ENCODE data around the gene UBXN1. TPM values are rescaled to one million over a fixed set of nuclear protein-coding genes. Genes with fewer than 3 reads are reported as not detected.

Gene UBXN1
- total RNA-seq, 1 experiment from 2014 or later: 118 TPM

DNA sequence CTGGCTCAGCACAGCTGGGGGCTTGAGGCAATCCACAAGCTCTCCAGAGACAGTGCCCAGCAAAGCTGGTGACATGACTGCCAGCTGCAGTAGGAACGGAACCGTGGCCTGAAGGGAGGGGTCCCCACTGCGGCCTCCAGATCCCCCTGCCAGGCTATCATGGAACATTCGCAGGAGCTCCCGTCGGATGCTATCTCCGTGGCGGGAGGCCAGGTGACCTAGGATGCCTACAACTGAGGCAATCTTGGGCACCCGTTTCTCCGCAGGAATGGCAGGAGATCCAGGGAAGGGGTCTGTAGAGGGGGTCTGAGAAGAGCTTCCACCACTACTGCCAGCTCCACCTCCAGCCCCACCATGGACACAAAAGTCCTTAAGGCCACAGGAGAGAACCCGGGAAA is 29.9 kb downstream of the UBXN1 start:
- no peak overlapping the region for H3K56ac ChIP-seq (ENCODE audit: insufficient read length, low read depth, low read length)
- H4K20me1 ChIP-seq (ENCODE audit: control insufficient read depth, insufficient read depth, insufficient read length): no peaks in the 10 kb centered on the region
- Mint-ChIP-seq H3K36me3 (ENCODE audit: insufficient read depth in 1 of 3, low read depth in 3 of 3) (peaks cover 14 to 36% (median 23%) of the 10 kb centered on the region in 3 experiments), H3K27ac (no peak overlapping the region), H3K9me3 (no peaks in the 10 kb centered on the region), H3K4me1 (peaks cover 12 to 17% of the 10 kb centered on the region in 2 experiments), H3K27me3 (ENCODE audit: low read depth) (no peaks in the 10 kb centered on the region), H3K4me3 (no peak overlapping the region)
- no peaks in the 10 kb centered on the region for H3K9me3 ChIP-seq (ENCODE audit: control insufficient read depth, low read depth, low read length)
- DNase-seq: no peak
- no peak overlapping the region for H2BK12ac ChIP-seq (ENCODE audit: insufficient read length, low read depth, low read length)
- TF ChIP-seq CTCF (conservative IDR thresholded peaks at IDR 0.05): no peak
- no peak overlapping the region for H2AK5ac ChIP-seq (ENCODE audit: insufficient read length, low read length)
- no peaks in the 10 kb centered on the region for H3K79me1 ChIP-seq (ENCODE audit: insufficient read depth, low read depth, low read length, poor library complexity, severe bottlenecking)
- H3K9ac ChIP-seq (ENCODE audit: extremely low read depth, insufficient read length, low read length): no peak overlapping the region
- H3K18ac ChIP-seq (ENCODE audit: insufficient read length, low read depth, low read length): no peak overlapping the region
- no peak overlapping the region for H2BK15ac ChIP-seq (ENCODE audit: low read depth, low read length)
- H2BK120ac ChIP-seq (ENCODE audit: low read depth, low read length, poor library complexity, severe bottlenecking): no peak overlapping the region
- no peak overlapping the region for H4K91ac ChIP-seq (ENCODE audit: insufficient read length, low read depth, low read length)
- no peak overlapping the region for H4K5ac ChIP-seq (ENCODE audit: insufficient read length, low read depth, low read length)
- no CpG with 5 or more reads among the region's 11 CpGs for WGBS (ENCODE audit: extremely low coverage, insufficient read length, low lambda C conversion rate)
- no peak overlapping the region for H2BK5ac ChIP-seq (ENCODE audit: insufficient read length, low read length)
- H3K27me3 ChIP-seq (ENCODE audit: insufficient read depth, low read length): no peaks in the 10 kb centered on the region
- no peak overlapping the region for H3K4ac ChIP-seq (ENCODE audit: low read depth, low read length)
- H3T11ph ChIP-seq (ENCODE audit: low read length): no peak overlapping the region
- H3K4me2 ChIP-seq (ENCODE audit: insufficient read depth, insufficient read length, low read length): no peak overlapping the region
- no peak overlapping the region for H3K23ac ChIP-seq (ENCODE audit: insufficient read length, low read depth, low read length)
- H3K4me1 ChIP-seq (ENCODE audit: insufficient read depth, low read length): peaks cover 3% of the 10 kb centered on the region; the same call in 1 of the 2 replicates
- H3K79me2 ChIP-seq (ENCODE audit: insufficient read depth, low read length): peaks cover 12% of the 10 kb centered on the region; the same call in 1 of the 2 replicates
- no peak overlapping the region for H2AFZ ChIP-seq (ENCODE audit: low read length)
- peaks cover 9% of the 10 kb centered on the region for H3K23me2 ChIP-seq (ENCODE audit: insufficient read length, low read depth, low read length, poor library complexity, severe bottlenecking)
- no peak overlapping the region for H2BK20ac ChIP-seq (ENCODE audit: low read depth, low read length, poor library complexity, severe bottlenecking)
- H3K14ac ChIP-seq (ENCODE audit: insufficient read depth, low read length): no peak overlapping the region
- no peak overlapping the region for H4K8ac ChIP-seq (replicated peaks; ENCODE audit: insufficient read length, low read depth, low read length)
- H3K27ac ChIP-seq (ENCODE audit: insufficient read length, low read depth, low read length): no peak overlapping the region
